Panc1 (cell line): ENCODE results near the gene ITPR2. TPM values are rescaled to one million over a fixed set of nuclear protein-coding genes. Genes with fewer than 3 reads are reported as not detected.

Experiments
- ATAC-seq: fragments of 200-7000 bp; cut with Tn5 transposase; 2 replicates; pipeline ENCODE4 v1.9.1; 2020; ENCODE audit warnings: mild to moderate bottlenecking, moderate library complexity
- BruUV-seq: library from RNA; stranded (reverse); fragments of 400-500 nt; replicated peaks from 2 replicates; lab custom pipeline; 2021; lab: Mats Ljungman, UMichigan
- CTCF ChIA-PET: fragments of 300-600 bp; sonication (Branson Sonifier 250); formaldehyde crosslinking; loops from one replicate; lab custom pipeline; 2022; ENCODE audit warnings: antibody characterized with exemption; lab: Charles Lee
- POLR2A ChIA-PET: fragments of 300-600 bp; sonication (Branson Sonifier 250); formaldehyde crosslinking; loops from one replicate; lab custom pipeline; 2022; ENCODE audit warnings: antibody characterized with exemption; lab: Charles Lee
- DNase-seq: peaks from one replicate; pipeline ENCODE4 v3.0.0-alpha.2; 2010; ENCODE audit warnings: low read depth, low spot score
- H3K27ac ChIP-seq: 2 replicates; pipeline ENCODE4 v1.5.1; 2011; ENCODE audit warnings: mild to moderate bottlenecking, low read length, inconsistent platforms
- H3K27me3 ChIP-seq: fragments of 200-500 bp; sonication (Bioruptor generic); 2 replicates; pipeline ENCODE4 v1.6.0; 2014; ENCODE audit warnings: low read length, inconsistent platforms; ENCODE audit not compliant: control insufficient read depth, insufficient read depth
- H3K36me3 ChIP-seq: fragments of 200-500 bp; sonication (Bioruptor generic); 2 replicates; pipeline ENCODE4 v1.5.1; 2014; ENCODE audit warnings: inconsistent platforms, mild to moderate bottlenecking, low read length, moderate library complexity; ENCODE audit not compliant: control insufficient read depth, insufficient read depth
- H3K4me1 ChIP-seq: 2 replicates; pipeline ENCODE4 v1.5.1; 2011; ENCODE audit warnings: inconsistent platforms, mild to moderate bottlenecking, low read length, moderate library complexity; ENCODE audit not compliant: control insufficient read depth, insufficient read depth
- H3K4me3 ChIP-seq, 2 experiments: 2 replicates each; pipeline ENCODE4 v1.5.1; 2011 to 2012; ENCODE audit warnings: low read depth in 2 of 2, low read length in 2 of 2, mild to moderate bottlenecking in 2 of 2, inconsistent platforms in 1 of 2, moderate library complexity in 1 of 2
- H3K9me3 ChIP-seq: fragments of 200-500 bp; sonication (Bioruptor generic); 2 replicates; pipeline ENCODE4 v1.5.1; 2014; ENCODE audit warnings: low read depth, mild to moderate bottlenecking, inconsistent platforms, low read length, moderate library complexity; ENCODE audit not compliant: control insufficient read depth, insufficient read depth
- CTCF ChIP-seq: fragments of 450-650 bp; IDR thresholded peaks from 2 replicates; pipeline ENCODE4 v1.5.1; 2017; ENCODE audit warnings: mild to moderate bottlenecking
- POLR2AphosphoS5 ChIP-seq: IDR thresholded peaks from 2 replicates; pipeline ENCODE4 v1.6.1; 2012; ENCODE audit warnings: mild to moderate bottlenecking, low read depth, low read length, moderate library complexity
- SIN3A ChIP-seq: IDR thresholded peaks from 2 replicates; pipeline ENCODE4 v1.6.1; 2012; ENCODE audit warnings: low read depth, mild to moderate bottlenecking, low read length, moderate library complexity, borderline replicate concordance; ENCODE audit not compliant: insufficient read depth
- TCF7L2 ChIP-seq: IDR thresholded peaks from 2 replicates; pipeline ENCODE4 v1.6.1; 2011; ENCODE audit warnings: mild to moderate bottlenecking, low read depth, low read length, inconsistent platforms
- in situ Hi-C: cut with HindIII; loops from 2 replicates; pipeline ENCODE4 v1.10.0; 2016; ENCODE audit warnings: low sequenced_read_pairs, low pct_unique_long_range_greater_than_20kb
- intact Hi-C: fragments of 100-400 bp; cut with micrococcal nuclease; formaldehyde crosslinking; loops from one replicate; pipeline ENCODE4 v1.10.0; 2022; ENCODE audit not compliant: unreplicated experiment
- total RNA-seq: library from RNA; stranded (reverse); gene quantifications from one replicate; pipeline ENCODE4 v1.2.1, GENCODE V29; 2021; ENCODE audit not compliant: unreplicated experiment
- TF ChIP-seq, protein P1 (sequence below), 2 experiments: IDR thresholded peaks; 2 replicates each; pipeline ENCODE4 v1.6.1; 2011 to 2012; ENCODE audit warnings: low read depth in 2 of 2, control low read depth in 1 of 2, low read length in 1 of 2, mild to moderate bottlenecking in 1 of 2, moderate library complexity in 1 of 2; ENCODE audit not compliant: insufficient read depth in 1 of 2

The ITPR2 gene
- total RNA-seq, 1 experiment from 2014 or later = 41.8 TPM

DNA sequence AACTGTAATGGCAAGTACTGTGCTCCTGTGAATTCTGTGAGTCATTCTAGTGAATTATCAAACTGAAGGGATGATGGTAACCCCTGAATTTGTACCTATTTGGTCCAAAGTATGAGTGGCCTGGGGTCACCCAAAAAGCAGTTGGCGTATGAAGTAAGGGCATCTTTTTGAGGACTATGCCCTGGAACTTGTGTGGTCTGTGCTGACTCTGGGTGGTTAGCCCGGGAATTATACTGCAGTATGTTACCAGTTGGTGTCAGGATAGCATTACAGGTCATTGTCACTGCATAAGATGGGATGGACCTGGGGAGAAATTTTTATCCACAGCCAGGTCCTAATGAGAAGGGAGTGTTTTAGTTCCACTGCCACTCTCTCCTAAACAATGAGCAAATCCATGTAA is 462.9 kb downstream of the ITPR2 start:
- Histone ChIP-seq H3K4me1 (no peaks in the 10 kb centered on the region), H3K36me3 (no peaks in the 10 kb centered on the region), H3K27ac (no peak overlapping the region), H3K9me3 (no peaks in the 10 kb centered on the region), H3K4me3 (no peak overlapping the region), H3K27me3 (no peaks in the 10 kb centered on the region)
- peak; percentile 20; the same call in 1 of the 2 replicates for TF ChIP-seq CTCF
- TF ChIP-seq, protein P1, sequence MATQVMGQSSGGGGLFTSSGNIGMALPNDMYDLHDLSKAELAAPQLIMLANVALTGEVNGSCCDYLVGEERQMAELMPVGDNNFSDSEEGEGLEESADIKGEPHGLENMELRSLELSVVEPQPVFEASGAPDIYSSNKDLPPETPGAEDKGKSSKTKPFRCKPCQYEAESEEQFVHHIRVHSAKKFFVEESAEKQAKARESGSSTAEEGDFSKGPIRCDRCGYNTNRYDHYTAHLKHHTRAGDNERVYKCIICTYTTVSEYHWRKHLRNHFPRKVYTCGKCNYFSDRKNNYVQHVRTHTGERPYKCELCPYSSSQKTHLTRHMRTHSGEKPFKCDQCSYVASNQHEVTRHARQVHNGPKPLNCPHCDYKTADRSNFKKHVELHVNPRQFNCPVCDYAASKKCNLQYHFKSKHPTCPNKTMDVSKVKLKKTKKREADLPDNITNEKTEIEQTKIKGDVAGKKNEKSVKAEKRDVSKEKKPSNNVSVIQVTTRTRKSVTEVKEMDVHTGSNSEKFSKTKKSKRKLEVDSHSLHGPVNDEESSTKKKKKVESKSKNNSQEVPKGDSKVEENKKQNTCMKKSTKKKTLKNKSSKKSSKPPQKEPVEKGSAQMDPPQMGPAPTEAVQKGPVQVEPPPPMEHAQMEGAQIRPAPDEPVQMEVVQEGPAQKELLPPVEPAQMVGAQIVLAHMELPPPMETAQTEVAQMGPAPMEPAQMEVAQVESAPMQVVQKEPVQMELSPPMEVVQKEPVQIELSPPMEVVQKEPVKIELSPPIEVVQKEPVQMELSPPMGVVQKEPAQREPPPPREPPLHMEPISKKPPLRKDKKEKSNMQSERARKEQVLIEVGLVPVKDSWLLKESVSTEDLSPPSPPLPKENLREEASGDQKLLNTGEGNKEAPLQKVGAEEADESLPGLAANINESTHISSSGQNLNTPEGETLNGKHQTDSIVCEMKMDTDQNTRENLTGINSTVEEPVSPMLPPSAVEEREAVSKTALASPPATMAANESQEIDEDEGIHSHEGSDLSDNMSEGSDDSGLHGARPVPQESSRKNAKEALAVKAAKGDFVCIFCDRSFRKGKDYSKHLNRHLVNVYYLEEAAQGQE (IDR thresholded peaks at IDR 0.05; ENCODE audit: insufficient read depth in 1 of 2, low read depth in 2 of 2, low read length in 1 of 2) = no peak
- POLR2A ChIA-PET = no interaction called here
- intact Hi-C loops (no loop called here), in situ Hi-C loops (no loop called here)
- no TSS peak for BruUV-seq
- ATAC-seq = no peak
- DNase-seq = no peak
- CTCF ChIA-PET = no interaction called here

- Histone ChIP-seq H3K4me3 (no peak overlapping the region), H3K4me1 (no peaks in the 10 kb centered on the region), H3K27me3 (no peaks in the 10 kb centered on the region), H3K9me3 (no peaks in the 10 kb centered on the region), H3K36me3 (no peaks in the 10 kb centered on the region), H3K27ac (no peak overlapping the region)
- in situ Hi-C loops = no loop called here
- ChIA-PET POLR2A (no interaction called here), CTCF (no interaction called here)
- TF ChIP-seq, protein P1 (IDR thresholded peaks at IDR 0.05; ENCODE audit: insufficient read depth in 1 of 2, low read depth in 2 of 2, low read length in 1 of 2) = no peak
- TF ChIP-seq CTCF (no peak), POLR2AphosphoS5 (no peak), TCF7L2 (no peak), SIN3A (no peak)
- no peak for DNase-seq
- ATAC-seq = no peak; the same call in 1 of the 2 replicates
- BruUV-seq = no TSS peak
- intact Hi-C loops = no loop called here
Observed at GRCh38 chr12:26369588-26369987, 463.4 kb downstream of the ITPR2 start.
